Progenitor cell of endocrine pancreas (in vitro differentiated cells): ENCODE data around the gene LRP11. TPM values are rescaled to one million over a fixed set of nuclear protein-coding genes. Genes with fewer than 3 reads are reported as not detected.
"Not testable (repeated sequence)": the region's sequence is repeated elsewhere in the genome, so short reads cannot be mapped to it uniquely, and the experiment has no call there.

ENCODE experiments used
- DNase-seq: peaks from one replicate; pipeline ENCODE4 v3.0.0; 2021; ENCODE audit warnings: low spot score; ENCODE audit not compliant: unreplicated experiment
- H3K27ac Mint-ChIP-seq: 2 replicates; pipeline ENCODE4 v1.8.0; 2021; ENCODE audit warnings: mild to moderate bottlenecking, moderate library complexity, mixed read lengths
- H3K27me3 Mint-ChIP-seq: 2 replicates; pipeline ENCODE4 v1.8.0; 2021; ENCODE audit warnings: mixed read lengths
- H3K36me3 Mint-ChIP-seq: 2 replicates; pipeline ENCODE4 v1.8.0; 2022; ENCODE audit warnings: mixed read lengths; ENCODE audit not compliant: insufficient read depth
- H3K4me1 Mint-ChIP-seq: 2 replicates; pipeline ENCODE4 v1.8.0; 2021; ENCODE audit warnings: low read depth, mixed read lengths
- H3K4me3 Mint-ChIP-seq: 2 replicates; pipeline ENCODE4 v1.8.0; 2021; ENCODE audit warnings: low read depth, mild to moderate bottlenecking, moderate library complexity, mixed read lengths
- H3K9me3 Mint-ChIP-seq: 2 replicates; pipeline ENCODE4 v1.8.0; 2021; ENCODE audit warnings: low read depth, mixed read lengths
- total RNA-seq: library from RNA; stranded (reverse); gene quantifications from 2 replicates; pipeline ENCODE4 v1.2.1, GENCODE V29; 2021
- TF ChIP-seq, protein P1 (sequence below): fragments of 200-600 bp; sonication (generic); IDR thresholded peaks from one replicate; pipeline ENCODE4 v1.5.0; 2021; ENCODE audit warnings: antibody characterized with exemption, mild to moderate bottlenecking; ENCODE audit not compliant: unreplicated experiment

LRP11 gene
- total RNA-seq, 1 donor from 2014 or later, result 63.3 TPM

DNA sequence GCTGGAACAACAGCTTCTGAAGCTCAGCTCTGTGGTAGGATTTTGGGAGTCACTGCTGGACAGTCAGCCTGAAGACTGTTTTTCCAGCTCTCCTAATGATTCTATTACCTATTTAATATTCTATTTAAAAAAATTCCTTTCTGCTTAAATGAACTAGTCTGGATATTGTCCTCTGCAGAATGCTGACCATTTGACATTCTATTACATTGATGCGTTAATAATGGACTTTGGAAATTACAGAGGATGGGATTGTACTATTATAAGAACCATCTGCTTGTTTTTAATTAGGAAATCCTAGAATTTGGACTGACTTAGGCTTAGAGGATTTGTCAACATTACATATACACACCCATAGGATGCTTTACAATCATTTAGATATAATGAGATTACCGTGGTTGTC, 19.7 kb downstream of the LRP11 start:
- TF ChIP-seq, protein P1, sequence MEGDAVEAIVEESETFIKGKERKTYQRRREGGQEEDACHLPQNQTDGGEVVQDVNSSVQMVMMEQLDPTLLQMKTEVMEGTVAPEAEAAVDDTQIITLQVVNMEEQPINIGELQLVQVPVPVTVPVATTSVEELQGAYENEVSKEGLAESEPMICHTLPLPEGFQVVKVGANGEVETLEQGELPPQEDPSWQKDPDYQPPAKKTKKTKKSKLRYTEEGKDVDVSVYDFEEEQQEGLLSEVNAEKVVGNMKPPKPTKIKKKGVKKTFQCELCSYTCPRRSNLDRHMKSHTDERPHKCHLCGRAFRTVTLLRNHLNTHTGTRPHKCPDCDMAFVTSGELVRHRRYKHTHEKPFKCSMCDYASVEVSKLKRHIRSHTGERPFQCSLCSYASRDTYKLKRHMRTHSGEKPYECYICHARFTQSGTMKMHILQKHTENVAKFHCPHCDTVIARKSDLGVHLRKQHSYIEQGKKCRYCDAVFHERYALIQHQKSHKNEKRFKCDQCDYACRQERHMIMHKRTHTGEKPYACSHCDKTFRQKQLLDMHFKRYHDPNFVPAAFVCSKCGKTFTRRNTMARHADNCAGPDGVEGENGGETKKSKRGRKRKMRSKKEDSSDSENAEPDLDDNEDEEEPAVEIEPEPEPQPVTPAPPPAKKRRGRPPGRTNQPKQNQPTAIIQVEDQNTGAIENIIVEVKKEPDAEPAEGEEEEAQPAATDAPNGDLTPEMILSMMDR, result no peak
- H3K27ac Mint-ChIP-seq, result no peak overlapping the region
- no peak for DNase-seq
- H3K9me3 Mint-ChIP-seq, result no peaks in the 10 kb centered on the region
- no peak overlapping the region for H3K4me3 Mint-ChIP-seq
- H3K27me3 Mint-ChIP-seq, result peaks cover 3% of the 10 kb centered on the region
- peaks cover 2% of the 10 kb centered on the region for H3K4me1 Mint-ChIP-seq
- H3K36me3 Mint-ChIP-seq, result peaks cover 19% of the 10 kb centered on the region

DNA sequence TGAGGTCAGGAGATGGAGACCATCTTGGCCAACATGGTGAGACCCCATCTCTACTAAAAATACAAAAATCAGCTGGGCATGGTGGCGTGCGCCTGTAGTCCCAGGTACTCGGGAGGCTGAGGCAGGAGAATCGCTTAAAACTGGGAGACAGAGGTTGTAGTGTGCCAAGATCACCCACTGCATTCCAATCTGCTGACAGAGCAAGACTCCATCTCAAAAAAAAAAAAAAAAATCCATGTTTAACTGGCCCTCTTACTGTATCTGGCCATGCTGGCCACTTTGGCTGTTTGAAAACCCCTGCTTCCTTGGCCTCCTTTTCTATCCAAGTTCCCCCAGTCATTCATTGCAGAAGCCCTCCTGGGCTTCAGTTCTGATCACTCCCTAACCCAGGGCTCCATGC, 20.1 kb downstream of the LRP11 start:
- DNase-seq, H3K27me3 Mint-ChIP-seq, H3K9me3 Mint-ChIP-seq, H3K4me1 Mint-ChIP-seq, H3K27ac Mint-ChIP-seq, H3K4me3 Mint-ChIP-seq: not testable (repeated sequence)
- peaks cover 21% of the 10 kb centered on the region for H3K36me3 Mint-ChIP-seq

DNA sequence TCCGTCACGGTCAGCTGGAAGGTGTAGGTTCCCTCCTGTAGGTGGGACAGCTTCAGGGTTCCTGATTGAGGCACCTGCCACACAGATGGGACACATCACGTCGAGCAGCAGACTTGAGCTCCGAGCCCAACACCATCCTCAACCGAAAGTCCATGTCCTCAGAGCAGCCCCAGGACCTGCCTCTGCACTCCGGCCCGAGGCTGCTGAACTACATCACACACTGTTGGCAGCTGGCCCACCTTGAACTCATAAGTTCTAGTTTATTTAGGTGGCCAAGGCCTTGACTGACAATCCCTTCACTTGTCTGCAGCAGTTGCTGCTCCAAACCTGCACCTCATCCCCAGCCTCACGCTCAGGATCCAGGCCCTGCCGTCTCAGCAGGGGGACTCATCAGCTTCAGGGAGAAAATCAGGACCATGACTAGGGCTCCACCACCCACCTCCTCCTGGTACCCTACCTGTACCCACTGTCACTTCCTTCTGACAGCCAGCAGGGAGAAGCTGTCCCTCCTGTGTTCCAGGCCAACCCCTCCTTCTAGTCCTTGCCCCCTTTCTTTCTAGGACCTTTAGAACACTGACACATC, 21.0 kb downstream of the LRP11 start:
- peaks cover 2% of the 10 kb centered on the region for H3K4me1 Mint-ChIP-seq
- no peak for DNase-seq
- H3K9me3 Mint-ChIP-seq, result no peaks in the 10 kb centered on the region
- TF ChIP-seq, protein P1, result no peak
- peaks cover 19% of the 10 kb centered on the region for H3K36me3 Mint-ChIP-seq
- peaks cover 3% of the 10 kb centered on the region for H3K27me3 Mint-ChIP-seq
- no peak overlapping the region for H3K27ac Mint-ChIP-seq
- H3K4me3 Mint-ChIP-seq, result no peak overlapping the region

DNA sequence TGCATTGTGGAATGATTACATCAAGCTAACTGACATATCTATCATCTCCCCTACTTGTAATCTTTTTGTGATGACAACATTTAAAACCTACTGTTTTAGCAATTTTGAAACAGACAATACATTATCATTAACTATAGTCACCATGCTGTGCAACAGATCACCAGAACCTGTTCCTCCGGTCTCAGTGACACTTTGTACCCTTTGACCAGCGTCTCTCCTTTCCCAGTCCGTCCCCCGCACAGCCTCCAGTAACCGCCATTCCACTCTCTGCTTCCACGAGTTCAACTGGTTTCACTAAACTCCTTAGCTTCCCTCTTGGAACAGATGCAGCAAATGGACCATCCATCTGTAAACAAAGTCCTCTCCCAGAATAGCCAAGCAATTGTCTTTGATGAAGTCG, 21.8 kb downstream of the LRP11 start:
- DNase-seq, result no peak
- no peak overlapping the region for H3K27ac Mint-ChIP-seq

DNA sequence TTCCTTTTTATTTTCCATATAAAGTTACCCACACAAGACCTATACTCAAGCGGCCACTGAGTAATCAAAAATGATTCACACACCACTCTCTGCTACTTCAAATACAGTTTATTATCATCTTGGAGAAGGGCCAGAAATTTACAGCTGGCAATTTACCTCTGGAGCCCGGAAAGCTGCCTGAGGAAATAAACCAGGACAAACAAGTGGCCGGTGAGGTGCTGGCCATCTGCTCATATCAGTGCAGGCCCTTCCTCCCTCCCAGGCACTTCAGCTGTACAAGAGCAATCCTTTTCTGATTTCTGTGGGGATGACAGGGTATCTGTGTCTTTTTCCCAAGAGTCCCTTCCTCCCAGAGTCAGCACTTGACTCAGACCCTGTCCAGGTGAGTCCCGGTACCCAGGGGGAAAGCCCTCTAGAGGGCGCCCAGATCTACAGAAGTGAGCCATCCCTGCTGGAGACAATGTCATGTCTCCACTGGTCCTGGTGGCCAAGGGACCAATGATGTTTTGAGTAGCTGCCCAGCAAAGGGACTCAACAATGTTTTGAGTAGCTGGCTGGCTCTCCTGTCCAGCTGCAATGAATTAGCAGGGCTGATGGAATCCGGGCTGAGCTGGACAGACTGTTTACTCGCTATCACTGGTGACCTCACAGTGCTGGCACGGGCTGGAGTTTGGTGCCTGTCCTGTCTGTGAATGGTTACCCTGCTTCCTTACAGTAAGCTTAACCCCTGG, 23.6 kb downstream of the LRP11 start:
- H3K27me3 Mint-ChIP-seq, result peaks cover 3% of the 10 kb centered on the region
- H3K36me3 Mint-ChIP-seq, result peaks cover 26% of the 10 kb centered on the region
- TF ChIP-seq, protein P1, result peak; percentile 61
- H3K4me3 Mint-ChIP-seq, result no peak overlapping the region
- no peaks in the 10 kb centered on the region for H3K9me3 Mint-ChIP-seq
- H3K27ac Mint-ChIP-seq, result no peak overlapping the region
- DNase-seq, result peak; percentile 27
- H3K4me1 Mint-ChIP-seq, result no peaks in the 10 kb centered on the region

More for the DNA sequence above, 21.8 kb downstream of the LRP11 start:
- peaks cover 2% of the 10 kb centered on the region for H3K4me1 Mint-ChIP-seq
- H3K36me3 Mint-ChIP-seq, result peaks cover 20% of the 10 kb centered on the region
- H3K9me3 Mint-ChIP-seq, result no peaks in the 10 kb centered on the region
- TF ChIP-seq, protein P1, result no peak
- peaks cover 3% of the 10 kb centered on the region for H3K27me3 Mint-ChIP-seq
- no peak overlapping the region for H3K4me3 Mint-ChIP-seq
